Trophoblast cell (in vitro differentiated cells and primary cell): Measurements from ENCODE around the gene CCDC187.

Source experiments
- DNase-seq, 2 donors: peaks; one replicate each; pipeline ENCODE4 v3.0.0-alpha.2; 2016
- H2AFZ ChIP-seq: 2 replicates; pipeline ENCODE4 v1.6.1; 2013; ENCODE audit warnings: low read length, moderate library complexity, mild to moderate bottlenecking; ENCODE audit not compliant: insufficient read depth, poor library complexity
- H2AK5ac ChIP-seq: 2 replicates; pipeline ENCODE4 v1.6.1; 2013; ENCODE audit warnings: mild to moderate bottlenecking, low read length
- H2BK120ac ChIP-seq: 2 replicates; pipeline ENCODE4 v1.6.1; 2013; ENCODE audit warnings: low read length, mild to moderate bottlenecking, moderate library complexity; ENCODE audit not compliant: insufficient read depth, poor library complexity
- H2BK12ac ChIP-seq: 2 replicates; pipeline ENCODE4 v1.6.1; 2013; ENCODE audit warnings: mild to moderate bottlenecking, low read length, moderate library complexity
- H2BK5ac ChIP-seq: 2 replicates; pipeline ENCODE4 v1.6.1; 2013; ENCODE audit warnings: low read length, low read depth, moderate library complexity, mild to moderate bottlenecking; ENCODE audit not compliant: poor library complexity
- H3K14ac ChIP-seq: 2 replicates; pipeline ENCODE4 v1.6.1; 2013; ENCODE audit warnings: mild to moderate bottlenecking, low read length
- H3K18ac ChIP-seq: 2 replicates; pipeline ENCODE4 v1.6.1; 2013; ENCODE audit warnings: mild to moderate bottlenecking, low read length
- H3K23ac ChIP-seq: 2 replicates; pipeline ENCODE4 v1.6.1; 2013; ENCODE audit warnings: low read length
- H3K27ac ChIP-seq: 2 replicates; pipeline ENCODE4 v1.5.1; 2013; ENCODE audit warnings: low read depth, mild to moderate bottlenecking, inconsistent platforms, low read length, moderate library complexity
- H3K27me3 ChIP-seq: 2 replicates; pipeline ENCODE4 v1.6.1; 2013; ENCODE audit warnings: inconsistent platforms, mild to moderate bottlenecking, low read length, moderate library complexity; ENCODE audit not compliant: insufficient read depth
- H3K36me3 ChIP-seq, 2 experiments: 1 replicate in 1 of 2; 2 replicates in 1 of 2; pipeline ENCODE4 v1.6.1; 2013; ENCODE audit warnings: low read length in 2 of 2, mild to moderate bottlenecking in 2 of 2, moderate library complexity in 1 of 2; ENCODE audit not compliant: insufficient read depth in 2 of 2, control insufficient read depth in 1 of 2
- H3K4ac ChIP-seq: 2 replicates; pipeline ENCODE4 v1.6.1; 2013; ENCODE audit warnings: low read depth, mild to moderate bottlenecking, low read length, moderate library complexity
- H3K4me1 ChIP-seq, 2 experiments: 1 replicate in 1 of 2; 2 replicates in 1 of 2; pipeline ENCODE4 v1.6.1; 2013; ENCODE audit warnings: low read length in 2 of 2, mild to moderate bottlenecking in 2 of 2, moderate library complexity in 1 of 2; ENCODE audit not compliant: insufficient read depth in 2 of 2, control insufficient read depth in 1 of 2
- H3K4me2 ChIP-seq: 2 replicates; pipeline ENCODE4 v1.6.1; 2013; ENCODE audit warnings: inconsistent platforms, mild to moderate bottlenecking, low read length, moderate library complexity
- H3K4me3 ChIP-seq: 2 replicates; pipeline ENCODE4 v1.5.1; 2013; ENCODE audit warnings: mild to moderate bottlenecking, low read depth, low read length, inconsistent platforms
- H3K79me1 ChIP-seq: one replicate; pipeline ENCODE4 v1.6.1; 2013; ENCODE audit warnings: low read length
- H3K79me2 ChIP-seq: 2 replicates; pipeline ENCODE4 v1.6.1; 2013; ENCODE audit warnings: low read length, mild to moderate bottlenecking; ENCODE audit not compliant: control insufficient read depth, insufficient read depth, poor library complexity
- H3K9ac ChIP-seq: 2 replicates; pipeline ENCODE4 v1.6.1; 2013; ENCODE audit warnings: mild to moderate bottlenecking, low read length
- H3K9me3 ChIP-seq: 2 replicates; pipeline ENCODE4 v1.6.1; 2013; ENCODE audit warnings: low read depth, mild to moderate bottlenecking, control low read depth, inconsistent platforms, low read length; ENCODE audit not compliant: insufficient read depth
- H4K12ac ChIP-seq: 2 replicates; pipeline ENCODE4 v1.6.1; 2013; ENCODE audit warnings: low read depth, mild to moderate bottlenecking, low read length, moderate library complexity
- H4K8ac ChIP-seq: 2 replicates; pipeline ENCODE4 v1.6.1; 2013; ENCODE audit warnings: low read depth, mild to moderate bottlenecking, low read length, moderate library complexity
- H4K91ac ChIP-seq: one replicate; pipeline ENCODE4 v1.6.1; 2013; ENCODE audit warnings: low read depth, mild to moderate bottlenecking, low read length, moderate library complexity
- WGBS: extraction: QIAGEN DNeasy Blood & Tissue Kit; methylation state at CpG from one replicate; pipeline ENCODE4 v1.1.7; 2013; ENCODE audit warnings: missing lambda C conversion rate; ENCODE audit not compliant: insufficient read length, insufficient coverage; ENCODE audit errors: extremely low coverage; 5-methylcytosine and 5-hydroxymethylcytosine counted together

CCDC187 gene

GRCh38 chr9:136327304-136327974, 23.5 kb upstream of the CCDC187 start, which contains the start of gene GPSM1:
GPSM1 (plus strand) TSS chr9:136327539; CDS start chr9:136327696, 157 bp downstream.
- Histone ChIP-seq H3K9ac (peak within 1 kb of the TSS; percentile 60), H3K27ac (no peak within 1 kb of the TSS), H2AK5ac (peak within 1 kb of the TSS; percentile 70), H3K79me1 (peaks cover 15% of the 10 kb centered on the region), H2BK120ac (peak within 1 kb of the TSS; percentile 34), H3K4me3 (peak within 1 kb of the TSS; percentile 83), H3K18ac (peak within 1 kb of the TSS; percentile 66), H3K14ac (peak within 1 kb of the TSS; percentile 77), H3K4me1 (peaks cover 22 to 28% of the 10 kb centered on the region in 2 experiments), H3K9me3 (no peaks in the 10 kb centered on the region), H3K79me2 (peaks cover 8% of the 10 kb centered on the region), H4K91ac (peak within 1 kb of the TSS; percentile 78), H4K8ac (peak within 1 kb of the TSS; percentile 79), H3K23ac (no peak within 1 kb of the TSS), H2BK5ac (no peak within 1 kb of the TSS), H3K36me3 (peaks cover 3 to 5% of the 10 kb centered on the region in 2 experiments), H3K4me2 (peak within 1 kb of the TSS; percentile 61), H3K27me3 (no peaks in the 10 kb centered on the region), H2AFZ (peak within 1 kb of the TSS; percentile 68), H4K12ac (peak within 1 kb of the TSS; percentile 39), H2BK12ac (peak within 1 kb of the TSS; percentile 34), H3K4ac (peak within 1 kb of the TSS; percentile 38)
- DNase-seq = no peak
- WGBS = no CpG with 5 or more reads among the region's 88 CpGs

DNA sequence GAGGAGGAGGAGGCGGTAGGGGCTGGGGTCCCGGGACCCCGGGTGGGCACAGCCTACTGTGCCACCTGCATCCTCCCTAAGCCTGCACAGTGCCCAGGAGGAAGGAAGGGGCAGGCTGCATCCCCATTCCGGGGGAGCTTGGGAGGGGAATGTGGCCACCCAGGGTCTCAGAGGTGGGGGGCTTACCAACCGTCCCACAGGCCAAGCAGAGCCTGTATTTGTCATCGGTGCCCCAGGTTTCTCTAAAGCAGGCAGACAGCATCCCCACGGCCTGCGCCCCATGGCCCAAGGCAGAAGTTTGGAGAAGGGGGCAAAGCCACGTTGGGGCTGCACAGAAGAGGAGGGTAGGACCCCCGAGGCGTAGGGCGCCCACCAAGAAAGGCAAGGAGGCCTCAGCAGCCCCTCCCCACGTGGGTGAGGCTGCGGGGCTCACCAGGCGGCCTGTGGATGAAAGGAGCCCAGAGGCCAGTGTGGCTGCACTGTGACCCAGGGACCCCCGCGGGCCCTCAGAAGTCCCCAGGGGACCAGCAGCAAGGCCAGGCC, 22.9 kb upstream of the CCDC187 start:
- Histone ChIP-seq H4K12ac (peak overlapping the region; percentile 39), H3K4me2 (peak overlapping the region; percentile 40), H3K79me1 (peaks cover 15% of the 10 kb centered on the region), H3K27ac (no peak overlapping the region), H2BK12ac (peak overlapping the region; percentile 13), H4K8ac (peak overlapping the region; percentile 64), H3K9ac (no peak overlapping the region), H3K79me2 (peaks cover 8% of the 10 kb centered on the region), H3K23ac (no peak overlapping the region), H2AK5ac (peak overlapping the region; percentile 28), H3K36me3 (no peaks in the 10 kb centered on the region), H2BK5ac (no peak overlapping the region), H3K4ac (peak overlapping the region; percentile 34), H3K4me1 (peaks cover 22 to 28% of the 10 kb centered on the region in 2 experiments), H3K14ac (peak overlapping the region; percentile 77), H3K27me3 (no peaks in the 10 kb centered on the region), H2BK120ac (peak overlapping the region; percentile 34), H3K18ac (peak overlapping the region; percentile 31), H4K91ac (peak overlapping the region; percentile 78), H3K4me3 (no peak overlapping the region), H3K9me3 (no peaks in the 10 kb centered on the region), H2AFZ (peak overlapping the region; percentile 53)
- no peak for DNase-seq
- WGBS = no CpG with 5 or more reads among the region's 17 CpGs

DNA sequence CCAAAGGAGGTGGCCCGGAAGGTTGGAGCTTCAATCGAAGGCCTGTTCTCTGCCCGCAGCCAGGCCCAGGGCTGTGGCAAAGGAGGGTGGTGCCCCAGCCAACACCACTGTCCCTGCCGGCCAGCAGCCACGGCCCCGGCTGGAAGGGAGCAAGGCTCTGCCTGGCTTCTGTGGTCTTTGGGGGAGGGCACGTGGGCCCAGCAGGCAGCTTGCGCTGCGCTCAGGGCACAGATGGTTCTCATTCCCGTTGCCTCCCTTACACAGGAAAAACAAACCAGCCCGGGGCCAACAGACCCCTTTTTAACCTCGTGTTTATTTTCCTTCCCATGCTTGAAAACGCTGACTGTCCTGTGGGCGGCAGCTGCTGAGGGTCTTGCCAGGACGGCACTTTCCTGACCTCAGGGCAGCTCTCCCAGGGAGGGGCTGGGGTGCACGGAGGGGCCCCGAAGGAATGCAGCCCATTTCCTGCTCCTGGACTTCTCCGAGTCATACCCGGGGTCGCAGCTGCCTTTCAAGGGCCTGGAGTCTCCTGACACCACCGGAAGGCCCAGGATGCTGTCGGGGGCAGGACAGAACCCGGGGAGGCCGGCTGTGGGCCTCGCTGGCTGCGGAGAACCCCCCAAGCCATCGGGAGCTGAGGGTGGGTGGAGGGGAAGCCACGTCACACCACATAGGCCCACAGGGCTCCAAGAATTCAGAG, 22.3 kb upstream of the CCDC187 start:
- peaks cover 8% of the 10 kb centered on the region for H3K79me2 ChIP-seq
- peaks cover 22 to 28% of the 10 kb centered on the region in 2 experiments for H3K4me1 ChIP-seq
- H3K27me3 ChIP-seq = no peaks in the 10 kb centered on the region
- peak overlapping the region; percentile 37 for H2AFZ ChIP-seq
- H3K18ac ChIP-seq = no peak overlapping the region
- peak overlapping the region; percentile 48 for H2BK5ac ChIP-seq
- peak overlapping the region; percentile 64 for H4K8ac ChIP-seq
- H3K4me3 ChIP-seq = no peak overlapping the region
- H3K4me2 ChIP-seq = no peak overlapping the region
- H2AK5ac ChIP-seq = peak overlapping the region; percentile 89
- H2BK12ac ChIP-seq = peak overlapping the region; percentile 42
- peak overlapping the region; percentile 78 for H4K91ac ChIP-seq
- H3K27ac ChIP-seq = no peak overlapping the region
- H4K12ac ChIP-seq = peak overlapping the region; percentile 2
- no peak for DNase-seq
- no peak overlapping the region for H3K23ac ChIP-seq
- H3K36me3 ChIP-seq = no peaks in the 10 kb centered on the region
- peaks cover 17% of the 10 kb centered on the region for H3K79me1 ChIP-seq
- no peak overlapping the region for H3K9ac ChIP-seq
- no peak overlapping the region for H3K14ac ChIP-seq
- WGBS = no CpG with 5 or more reads among the region's 28 CpGs
- H3K4ac ChIP-seq = peak overlapping the region; percentile 34
- H2BK120ac ChIP-seq = peak overlapping the region; percentile 34
- peaks cover 2% of the 10 kb centered on the region for H3K9me3 ChIP-seq

DNA sequence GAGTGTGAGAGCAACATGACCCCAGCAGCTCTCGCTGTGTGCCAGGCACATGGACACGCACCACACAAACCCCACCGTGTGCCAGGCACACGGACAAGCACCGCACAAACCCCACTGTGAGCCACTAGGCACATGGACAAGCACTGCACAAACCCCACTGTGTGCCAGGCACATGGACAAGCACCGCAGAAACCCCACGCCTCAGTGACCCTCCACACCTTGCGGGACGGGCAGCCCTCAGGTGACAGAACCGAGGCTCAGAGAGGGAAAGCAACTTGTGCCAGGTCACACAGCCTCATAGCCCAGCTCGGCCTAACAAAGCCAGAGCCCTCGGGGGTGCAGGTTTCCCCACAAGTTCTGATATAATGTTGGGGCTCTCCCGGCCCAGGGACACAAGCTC, 21.5 kb upstream of the CCDC187 start:
- DNase-seq = no peak
- H3K27me3 ChIP-seq = no peaks in the 10 kb centered on the region
- no peak overlapping the region for H2BK120ac ChIP-seq
- no peaks in the 10 kb centered on the region for H3K36me3 ChIP-seq
- H3K18ac ChIP-seq = no peak overlapping the region
- no peak overlapping the region for H2AK5ac ChIP-seq
- peaks cover 8% of the 10 kb centered on the region for H3K79me2 ChIP-seq
- H3K27ac ChIP-seq = no peak overlapping the region
- WGBS = no CpG with 5 or more reads among the region's 13 CpGs
- H3K14ac ChIP-seq = no peak overlapping the region
- H2BK5ac ChIP-seq = no peak overlapping the region
- no peak overlapping the region for H2BK12ac ChIP-seq
- no peak overlapping the region for H4K8ac ChIP-seq
- no peak overlapping the region for H3K4ac ChIP-seq
- H3K4me2 ChIP-seq = no peak overlapping the region
- H3K4me1 ChIP-seq = peaks cover 22 to 28% of the 10 kb centered on the region in 2 experiments
- no peak overlapping the region for H3K4me3 ChIP-seq
- no peak overlapping the region for H4K12ac ChIP-seq
- no peak overlapping the region for H3K9ac ChIP-seq
- peaks cover 17% of the 10 kb centered on the region for H3K79me1 ChIP-seq
- H3K23ac ChIP-seq = no peak overlapping the region
- no peak overlapping the region for H4K91ac ChIP-seq
- H2AFZ ChIP-seq = no peak overlapping the region
- peaks cover 2% of the 10 kb centered on the region for H3K9me3 ChIP-seq
